ENCODE results near the gene MYB.
"Not testable (repeated sequence)": the region's sequence is repeated elsewhere in the genome, so short reads cannot be mapped to it uniquely, and the experiment has no call there.

Gene MYB

GRCh38 chr6:135236319-135236718 lies 55.2 kb downstream of the MYB start:
- no peak overlapping the region for H3K4me3 ChIP-seq (ENCODE audit: control insufficient read depth in 1 of 7, extremely low read depth in 1 of 7, insufficient read depth in 4 of 7, low read depth in 2 of 7, low read length in 6 of 7)
- POLR2A ChIA-PET = no interaction called here
- H3K27ac ChIP-seq (ENCODE audit: insufficient read depth in 1 of 2, low read depth in 1 of 2, low read length in 2 of 2, poor library complexity in 1 of 2, severe bottlenecking in 2 of 2) = no peak overlapping the region
- no peak for DNase-seq
- peaks cover 5 to 32% (median 20%) of the 10 kb centered on the region in 4 experiments for H3K4me1 ChIP-seq (ENCODE audit: control extremely low read depth in 1 of 4, control insufficient read depth in 4 of 4, insufficient read depth in 4 of 4, low read length in 3 of 4)
- WGBS (ENCODE audit: insufficient coverage) = 100% methylated on average over 1 of the region's 1 CpG
- no peaks in the 10 kb centered on the region for H3K36me3 ChIP-seq (ENCODE audit: control insufficient read depth in 4 of 4, insufficient read depth in 4 of 4, low read length in 3 of 4)
- no peaks in the 10 kb centered on the region for H3K9me3 ChIP-seq (ENCODE audit: control extremely low read depth in 1 of 5, control insufficient read depth in 4 of 5, insufficient read depth in 2 of 5, low read depth in 1 of 5, low read length in 4 of 5)
- CTCF ChIA-PET = interaction anchor here (0.7 to 2.1 kb wide), 5 partner anchors 22 to 1792 kb away, joined by 3 to 7 read pairs (median 4); no protein-coding TSS in a partner anchor
- no peaks in the 10 kb centered on the region for H3K27me3 ChIP-seq (replicated peaks in 2 of 5; ENCODE audit: control insufficient read depth in 4 of 5, insufficient read depth in 5 of 5, low read length in 4 of 5)

DNA sequence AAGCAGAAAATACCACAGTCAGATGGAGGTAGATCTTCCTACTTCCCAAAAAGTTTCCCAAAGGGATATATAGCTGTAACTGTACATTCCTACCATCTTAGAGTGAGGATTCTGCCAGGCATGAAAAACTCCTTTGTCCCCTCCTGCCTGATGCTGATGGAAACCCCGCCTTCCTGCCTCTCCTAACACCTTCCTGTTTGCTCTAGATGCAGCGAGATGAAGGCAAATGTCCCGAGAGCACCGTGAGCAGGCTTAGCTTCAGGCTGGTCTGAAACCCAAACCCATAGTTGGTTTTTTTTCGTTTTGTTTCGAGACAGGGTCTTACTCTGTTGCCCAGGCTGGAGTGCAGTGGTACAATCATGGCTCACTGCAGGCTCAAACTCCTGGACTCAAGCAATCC lies 55.6 kb downstream of the MYB start:
- H3K27me3 ChIP-seq (replicated peaks in 2 of 5; ENCODE audit: control insufficient read depth in 4 of 5, insufficient read depth in 5 of 5, low read length in 4 of 5) = no peaks in the 10 kb centered on the region
- H3K27ac ChIP-seq (ENCODE audit: insufficient read depth in 1 of 2, low read depth in 1 of 2, low read length in 2 of 2, poor library complexity in 1 of 2, severe bottlenecking in 2 of 2) = no peak overlapping the region
- H3K4me1 ChIP-seq (ENCODE audit: control extremely low read depth in 1 of 4, control insufficient read depth in 4 of 4, insufficient read depth in 4 of 4, low read length in 3 of 4) = peaks cover 5 to 28% (median 16%) of the 10 kb centered on the region in 4 experiments
- H3K9me3 ChIP-seq (ENCODE audit: control extremely low read depth in 1 of 5, control insufficient read depth in 4 of 5, insufficient read depth in 2 of 5, low read depth in 1 of 5, low read length in 4 of 5) = no peaks in the 10 kb centered on the region
- ChIA-PET CTCF (interaction anchor here (0.7 to 2.1 kb wide), 6 partner anchors 16 to 1792 kb away, joined by 3 to 7 read pairs (median 4); no protein-coding TSS in a partner anchor), POLR2A (no interaction called here)
- DNase-seq = no peak
- H3K4me3 ChIP-seq (ENCODE audit: control insufficient read depth in 1 of 7, extremely low read depth in 1 of 7, insufficient read depth in 4 of 7, low read depth in 2 of 7, low read length in 6 of 7) = peak overlapping the region in 1 of 7 experiments; percentile 30
- WGBS (ENCODE audit: insufficient coverage) = 56% methylated on average over 6 of the region's 6 CpGs
- H3K36me3 ChIP-seq (ENCODE audit: control insufficient read depth in 4 of 4, insufficient read depth in 4 of 4, low read length in 3 of 4) = no peaks in the 10 kb centered on the region

DNA sequence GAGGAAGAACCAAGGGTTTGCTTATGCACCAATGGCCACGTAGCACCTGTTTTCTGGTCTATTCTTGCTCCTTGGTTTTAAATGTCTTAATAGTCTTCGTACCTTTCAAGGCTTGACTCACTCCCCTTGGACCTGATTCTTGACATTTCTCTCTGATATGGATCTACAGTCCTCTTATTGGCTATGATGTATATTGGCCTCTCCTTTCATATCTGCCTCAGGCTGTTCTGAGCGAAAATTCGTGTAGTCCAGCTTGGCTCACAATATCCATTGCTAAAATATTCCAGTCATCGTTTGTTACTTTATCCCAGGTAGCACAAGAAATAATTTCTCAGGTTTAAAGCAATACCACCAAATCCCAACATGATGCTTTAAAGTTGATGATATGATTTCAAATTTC lies 59.6 kb downstream of the MYB start:
- Histone ChIP-seq H3K27me3 (replicated peaks in 2 of 5; ENCODE audit: control insufficient read depth in 4 of 5, insufficient read depth in 5 of 5, low read length in 4 of 5) (no peaks in the 10 kb centered on the region), H3K9me3 (ENCODE audit: control extremely low read depth in 1 of 5, control insufficient read depth in 4 of 5, insufficient read depth in 2 of 5, low read depth in 1 of 5, low read length in 4 of 5) (no peaks in the 10 kb centered on the region), H3K4me3 (ENCODE audit: control insufficient read depth in 1 of 7, extremely low read depth in 1 of 7, insufficient read depth in 4 of 7, low read depth in 2 of 7, low read length in 6 of 7) (no peak overlapping the region), H3K4me1 (ENCODE audit: control extremely low read depth in 1 of 4, control insufficient read depth in 4 of 4, insufficient read depth in 4 of 4, low read length in 3 of 4) (peaks cover 2 to 19% (median 4%) of the 10 kb centered on the region in 4 experiments), H3K27ac (ENCODE audit: insufficient read depth in 1 of 2, low read depth in 1 of 2, low read length in 2 of 2, poor library complexity in 1 of 2, severe bottlenecking in 2 of 2) (no peak overlapping the region), H3K36me3 (ENCODE audit: control insufficient read depth in 4 of 4, insufficient read depth in 4 of 4, low read length in 3 of 4) (no peaks in the 10 kb centered on the region)
- 100% methylated on average over 2 of the region's 5 CpGs for WGBS (ENCODE audit: insufficient coverage)
- ChIA-PET POLR2A (no interaction called here), CTCF (interaction anchor here (1.2 to 1.4 kb wide), 2 partner anchors 16 to 19 kb away, joined by 3 to 4 read pairs; no protein-coding TSS in a partner anchor)
- DNase-seq = no peak

- POLR2A ChIA-PET = no interaction called here
- H3K27ac ChIP-seq (ENCODE audit: insufficient read depth in 1 of 2, low read depth in 1 of 2, low read length in 2 of 2, poor library complexity in 1 of 2, severe bottlenecking in 2 of 2) = no peak overlapping the region
- 91% methylated on average over 4 of the region's 7 CpGs for WGBS (ENCODE audit: insufficient coverage)
- CTCF ChIA-PET = interaction anchor here (1.0 to 2.3 kb wide), 4 partner anchors 9 to 31 kb away, joined by 3 to 5 read pairs (median 4); no protein-coding TSS in a partner anchor
- no peak for DNase-seq
- peaks cover 0 to 11% (median 5%) of the 10 kb centered on the region in 4 experiments for H3K4me1 ChIP-seq (ENCODE audit: control extremely low read depth in 1 of 4, control insufficient read depth in 4 of 4, insufficient read depth in 4 of 4, low read length in 3 of 4)
- no peaks in the 10 kb centered on the region for H3K36me3 ChIP-seq (ENCODE audit: control insufficient read depth in 4 of 4, insufficient read depth in 4 of 4, low read length in 3 of 4)
- no peaks in the 10 kb centered on the region for H3K9me3 ChIP-seq (ENCODE audit: control extremely low read depth in 1 of 5, control insufficient read depth in 4 of 5, insufficient read depth in 2 of 5, low read depth in 1 of 5, low read length in 4 of 5)
- H3K27me3 ChIP-seq (replicated peaks in 2 of 5; ENCODE audit: control insufficient read depth in 4 of 5, insufficient read depth in 5 of 5, low read length in 4 of 5) = no peaks in the 10 kb centered on the region
- H3K4me3 ChIP-seq (ENCODE audit: control insufficient read depth in 1 of 7, extremely low read depth in 1 of 7, insufficient read depth in 4 of 7, low read depth in 2 of 7, low read length in 6 of 7) = no peak overlapping the region
Measured at GRCh38 chr6:135243871-135244796, 63.0 kb downstream of the MYB start.

GRCh38 chr6:135244805-135245204 lies 63.7 kb downstream of the MYB start:
- Histone ChIP-seq H3K27ac (ENCODE audit: insufficient read depth in 1 of 2, low read depth in 1 of 2, low read length in 2 of 2, poor library complexity in 1 of 2, severe bottlenecking in 2 of 2) (no peak overlapping the region), H3K4me1 (ENCODE audit: control extremely low read depth in 1 of 4, control insufficient read depth in 4 of 4, insufficient read depth in 4 of 4, low read length in 3 of 4) (peaks cover 0 to 16% (median 11%) of the 10 kb centered on the region in 4 experiments), H3K36me3 (ENCODE audit: control insufficient read depth in 4 of 4, insufficient read depth in 4 of 4, low read length in 3 of 4) (no peaks in the 10 kb centered on the region), H3K9me3 (ENCODE audit: control extremely low read depth in 1 of 5, control insufficient read depth in 4 of 5, insufficient read depth in 2 of 5, low read depth in 1 of 5, low read length in 4 of 5) (no peaks in the 10 kb centered on the region), H3K27me3 (replicated peaks in 2 of 5; ENCODE audit: control insufficient read depth in 4 of 5, insufficient read depth in 5 of 5, low read length in 4 of 5) (no peaks in the 10 kb centered on the region), H3K4me3 (ENCODE audit: control insufficient read depth in 1 of 7, extremely low read depth in 1 of 7, insufficient read depth in 4 of 7, low read depth in 2 of 7, low read length in 6 of 7) (no peak overlapping the region)
- WGBS (ENCODE audit: insufficient coverage) = 90% methylated on average over 4 of the region's 6 CpGs
- no peak for DNase-seq
- CTCF ChIA-PET = interaction anchor here (1.0 to 2.3 kb wide), 3 partner anchors 10 to 29 kb away, joined by 3 to 5 read pairs (median 5); no protein-coding TSS in a partner anchor
- POLR2A ChIA-PET = no interaction called here

DNA sequence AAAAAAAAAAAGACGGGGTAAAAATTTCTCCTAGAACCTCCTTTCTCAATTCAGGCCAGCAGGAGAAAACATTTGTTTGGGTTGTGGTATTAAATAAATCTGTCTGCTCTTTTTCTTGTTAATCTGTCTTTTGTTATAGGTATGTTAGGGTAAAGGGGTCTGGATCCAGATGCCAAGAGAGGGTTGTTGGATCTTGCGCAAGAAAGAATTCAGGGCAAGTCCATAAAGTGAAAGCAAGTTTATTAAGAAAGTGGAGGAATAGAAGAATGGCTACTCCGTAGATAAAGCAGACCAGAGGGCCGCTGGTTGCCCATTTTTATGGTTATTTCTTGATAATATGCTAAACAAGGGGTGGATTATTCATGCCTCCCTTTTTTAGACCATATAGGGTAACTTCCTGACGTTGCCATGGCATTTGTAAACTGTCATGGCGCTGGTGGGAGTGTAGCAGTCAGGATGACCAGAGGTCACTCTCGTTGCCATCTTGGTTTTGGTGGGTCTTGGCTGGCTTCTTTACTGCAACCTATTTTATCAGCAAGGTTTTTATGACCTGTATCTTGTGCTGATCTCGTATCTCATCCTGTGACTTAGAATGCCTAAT lies 65.4 kb downstream of the MYB start:
- H3K36me3 ChIP-seq (ENCODE audit: control insufficient read depth in 4 of 4, insufficient read depth in 4 of 4, low read length in 3 of 4); H3K27ac ChIP-seq (ENCODE audit: insufficient read depth in 1 of 2, low read depth in 1 of 2, low read length in 2 of 2, poor library complexity in 1 of 2, severe bottlenecking in 2 of 2); H3K4me3 ChIP-seq (ENCODE audit: control insufficient read depth in 1 of 7, extremely low read depth in 1 of 7, insufficient read depth in 4 of 7, low read depth in 2 of 7, low read length in 6 of 7); H3K27me3 ChIP-seq (replicated peaks in 2 of 5; ENCODE audit: control insufficient read depth in 4 of 5, insufficient read depth in 5 of 5, low read length in 4 of 5); H3K9me3 ChIP-seq (ENCODE audit: control extremely low read depth in 1 of 5, control insufficient read depth in 4 of 5, insufficient read depth in 2 of 5, low read depth in 1 of 5, low read length in 4 of 5); DNase-seq; CTCF ChIA-PET: not testable (repeated sequence)
- POLR2A ChIA-PET = interaction anchor here (0.7 kb wide), 1 partner anchor 78 kb away, joined by 6 read pairs; no protein-coding TSS in a partner anchor
- WGBS (ENCODE audit: insufficient coverage) = 96% methylated on average over 4 of the region's 8 CpGs
- H3K4me1 ChIP-seq (ENCODE audit: control extremely low read depth in 1 of 4, control insufficient read depth in 4 of 4, insufficient read depth in 4 of 4, low read length in 3 of 4) = peaks cover 0 to 33% (median 14%) of the 10 kb centered on the region in 4 experiments

Measured in common myeloid progenitor, CD34-positive (primary cell).